ENCODE results near the gene DEAF1.

- TF ChIP-seq CTCF (IDR thresholded peaks at IDR 0.05; ENCODE audit: insufficient read depth, low read length) (no peak), POLR2AphosphoS5 (IDR thresholded peaks at IDR 0.05; ENCODE audit: low read depth) (no peak)
These were observed 32.3 kb upstream of the DEAF1 start for GRCh38 chr11:727281-727701.
